Lower lobe of right lung (tissue), 2 donors: ENCODE data around the gene LSAMP. TPM values are rescaled to one million over a fixed set of nuclear protein-coding genes. Genes with fewer than 3 reads are reported as not detected.

ENCODE experiments used
- ATAC-seq, 2 donors: fragments of 200-7000 bp; cut with Tn5 transposase; one replicate each; pipeline ENCODE4 v1.9.1; 2020 to 2022; ENCODE audit warnings: mild to moderate bottlenecking in 2 of 2, moderate library complexity in 2 of 2
- DNase-seq: peaks from one replicate; pipeline ENCODE4 v3.0.0-alpha.2; 2020
- H3K27ac ChIP-seq: fragments of 200-600 bp; one replicate; pipeline ENCODE4 v1.8.0; 2022
- H3K27me3 ChIP-seq: fragments of 200-600 bp; one replicate; pipeline ENCODE4 v1.8.0; 2022; ENCODE audit warnings: low read depth
- H3K36me3 ChIP-seq: fragments of 200-600 bp; one replicate; pipeline ENCODE4 v1.8.0; 2022; ENCODE audit warnings: mild to moderate bottlenecking
- H3K4me1 ChIP-seq: fragments of 200-600 bp; one replicate; pipeline ENCODE4 v1.8.0; 2022
- H3K4me3 ChIP-seq: fragments of 200-600 bp; one replicate; pipeline ENCODE4 v1.8.0; 2022; ENCODE audit warnings: mild to moderate bottlenecking
- H3K9me3 ChIP-seq: fragments of 200-600 bp; one replicate; pipeline ENCODE4 v1.8.0; 2022
- CTCF ChIP-seq: fragments of 200-600 bp; IDR thresholded peaks from one replicate; pipeline ENCODE4 v1.8.0; 2022; ENCODE audit warnings: antibody characterized with exemption, mild to moderate bottlenecking
- intact Hi-C: fragments of 100-400 bp; cut with DNase I; formaldehyde crosslinking; loops from one replicate; pipeline ENCODE4 v1.11.0; 2022
- total RNA-seq: library from RNA; stranded (reverse); fragmentation: NEBNext Ultra II Directional; extraction: Animal tissue kit (Norgen Biotek cat#: 25700); gene quantifications from one replicate; pipeline ENCODE4 v1.2.1, GENCODE V29; 2021
- donor health status: DM: no; HTN: yes; CAD: no; lungs with severe emphysema.

LSAMP gene
- total RNA-seq, 1 donor from 2014 or later, result 20.1 TPM

- ATAC-seq (no peak), DNase-seq (no peak)
- intact Hi-C loops, result no loop called here
- no peak for TF ChIP-seq CTCF
- Histone ChIP-seq H3K4me3 (no peak overlapping the region), H3K9me3 (no peaks in the 10 kb centered on the region), H3K4me1 (no peaks in the 10 kb centered on the region), H3K36me3 (no peaks in the 10 kb centered on the region), H3K27ac (no peak overlapping the region), H3K27me3 (no peaks in the 10 kb centered on the region)
Measured at GRCh38 chr3:116432795-116433194, 12.5 kb downstream of the LSAMP start.

GRCh38 chr3:116429479-116430269 lies 15.6 kb downstream of the LSAMP start:
- H3K4me1 ChIP-seq, result no peaks in the 10 kb centered on the region
- no peak overlapping the region for H3K4me3 ChIP-seq
- H3K36me3 ChIP-seq, result no peaks in the 10 kb centered on the region
- TF ChIP-seq CTCF, result no peak
- ATAC-seq, result no peak
- intact Hi-C loops, result no loop called here
- no peak overlapping the region for H3K27ac ChIP-seq
- no peaks in the 10 kb centered on the region for H3K9me3 ChIP-seq
- DNase-seq, result no peak
- H3K27me3 ChIP-seq, result no peaks in the 10 kb centered on the region

- no peak for TF ChIP-seq CTCF
- intact Hi-C loops, result no loop called here
- Histone ChIP-seq H3K4me3 (no peak overlapping the region), H3K27ac (no peak overlapping the region), H3K9me3 (no peaks in the 10 kb centered on the region), H3K36me3 (no peaks in the 10 kb centered on the region), H3K27me3 (no peaks in the 10 kb centered on the region), H3K4me1 (no peaks in the 10 kb centered on the region)
- ATAC-seq (no peak), DNase-seq (no peak)
Measured at GRCh38 chr3:116426036-116426435, 19.3 kb downstream of the LSAMP start.

GRCh38 chr3:116425126-116425525 lies 20.2 kb downstream of the LSAMP start:
- Histone ChIP-seq H3K9me3 (no peaks in the 10 kb centered on the region), H3K36me3 (no peaks in the 10 kb centered on the region), H3K27me3 (no peaks in the 10 kb centered on the region), H3K4me1 (no peaks in the 10 kb centered on the region), H3K4me3 (no peak overlapping the region), H3K27ac (no peak overlapping the region)
- TF ChIP-seq CTCF, result no peak
- DNase-seq, result no peak
- intact Hi-C loops, result no loop called here
- ATAC-seq, result no peak

- intact Hi-C loops, result no loop called here
- DNase-seq (no peak), ATAC-seq (peak in 1 of 2 donors; percentile 24)
- H3K9me3 ChIP-seq, result no peaks in the 10 kb centered on the region
- no peak overlapping the region for H3K27ac ChIP-seq
- no peaks in the 10 kb centered on the region for H3K4me1 ChIP-seq
- H3K27me3 ChIP-seq, result no peaks in the 10 kb centered on the region
- TF ChIP-seq CTCF, result no peak
- no peak overlapping the region for H3K4me3 ChIP-seq
- no peaks in the 10 kb centered on the region for H3K36me3 ChIP-seq
Measured at GRCh38 chr3:116423945-116424344, 21.3 kb downstream of the LSAMP start.
